BJ (cell line): ENCODE results near the gene OR13A1. TPM values are rescaled to one million over a fixed set of nuclear protein-coding genes. Genes with fewer than 3 reads are reported as not detected.

Experiments
- CTCF ChIA-PET: fragments of 350-600 bp; formaldehyde crosslinking; extraction: SDS; loops from one replicate; lab custom pipeline; 2021; ENCODE audit warnings: antibody characterized with exemption, inconsistent platforms; lab: Yijun Ruan, JAX
- POLR2A ChIA-PET: fragments of 300-600 bp; sonication (Branson Sonifier 250); formaldehyde crosslinking; extraction: SDS; loops from one replicate; lab custom pipeline; 2021; ENCODE audit warnings: antibody characterized with exemption; lab: Charles Lee
- DNase-seq: peaks from one replicate; pipeline ENCODE4 v3.0.0-alpha.2; 2011; ENCODE audit warnings: low read depth
- H3K27me3 ChIP-seq: 2 replicates; pipeline ENCODE4 v1.6.0; 2011; ENCODE audit warnings: low read length; ENCODE audit not compliant: control insufficient read depth, insufficient read depth
- H3K36me3 ChIP-seq: 2 replicates; pipeline ENCODE4 v1.5.1; 2011; ENCODE audit warnings: low read length; ENCODE audit not compliant: control insufficient read depth, insufficient read depth
- H3K4me3 ChIP-seq: 2 replicates; pipeline ENCODE4 v1.5.1; 2011; ENCODE audit warnings: low read depth, mild to moderate bottlenecking, control low read depth, low read length
- polyA plus RNA-seq: library from polyadenylated mRNA; depleted of rRNA; stranded (reverse); fragments of >200 nt; gene quantifications from 2 replicates; pipeline ENCODE4 v1.2.3, GENCODE V29; 2011; rRNA removed
- TF ChIP-seq, protein P1 (sequence below): IDR thresholded peaks from 2 replicates; pipeline ENCODE4 v1.5.1; 2011; ENCODE audit warnings: low read depth, mild to moderate bottlenecking, control low read depth, inconsistent platforms, low read length, moderate library complexity; ENCODE audit not compliant: insufficient read depth

The OR13A1 gene
- polyA plus RNA-seq, 1 experiment: not detected

DNA sequence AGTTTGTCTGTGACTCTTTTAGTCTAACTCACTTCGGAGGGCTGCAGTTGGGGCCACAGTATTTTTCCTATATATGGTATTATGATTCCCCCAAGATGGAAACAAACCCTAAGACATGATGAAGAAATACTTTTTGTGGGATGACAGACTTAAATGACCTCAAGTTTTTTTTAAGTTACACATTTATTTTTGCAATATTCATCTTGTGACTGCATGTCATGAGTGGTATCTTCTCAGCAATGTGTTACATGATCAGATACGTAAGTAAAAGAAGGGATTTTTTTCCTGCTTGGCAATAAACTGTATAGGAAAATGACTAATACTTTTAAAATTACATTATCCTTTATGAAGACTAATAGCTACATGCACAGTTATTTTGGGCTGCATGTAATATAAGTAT is 57.8 kb downstream of the OR13A1 start:
- POLR2A ChIA-PET: no interaction called here
- TF ChIP-seq, protein P1, sequence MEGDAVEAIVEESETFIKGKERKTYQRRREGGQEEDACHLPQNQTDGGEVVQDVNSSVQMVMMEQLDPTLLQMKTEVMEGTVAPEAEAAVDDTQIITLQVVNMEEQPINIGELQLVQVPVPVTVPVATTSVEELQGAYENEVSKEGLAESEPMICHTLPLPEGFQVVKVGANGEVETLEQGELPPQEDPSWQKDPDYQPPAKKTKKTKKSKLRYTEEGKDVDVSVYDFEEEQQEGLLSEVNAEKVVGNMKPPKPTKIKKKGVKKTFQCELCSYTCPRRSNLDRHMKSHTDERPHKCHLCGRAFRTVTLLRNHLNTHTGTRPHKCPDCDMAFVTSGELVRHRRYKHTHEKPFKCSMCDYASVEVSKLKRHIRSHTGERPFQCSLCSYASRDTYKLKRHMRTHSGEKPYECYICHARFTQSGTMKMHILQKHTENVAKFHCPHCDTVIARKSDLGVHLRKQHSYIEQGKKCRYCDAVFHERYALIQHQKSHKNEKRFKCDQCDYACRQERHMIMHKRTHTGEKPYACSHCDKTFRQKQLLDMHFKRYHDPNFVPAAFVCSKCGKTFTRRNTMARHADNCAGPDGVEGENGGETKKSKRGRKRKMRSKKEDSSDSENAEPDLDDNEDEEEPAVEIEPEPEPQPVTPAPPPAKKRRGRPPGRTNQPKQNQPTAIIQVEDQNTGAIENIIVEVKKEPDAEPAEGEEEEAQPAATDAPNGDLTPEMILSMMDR: no peak
- no peak for DNase-seq
- H3K4me3 ChIP-seq: no peak overlapping the region
- CTCF ChIA-PET: interaction anchor here (1.0 kb wide), 1 partner anchor 22 kb away, joined by 3 read pairs; no protein-coding TSS in a partner anchor
- H3K36me3 ChIP-seq: no peaks in the 10 kb centered on the region
- H3K27me3 ChIP-seq: no peaks in the 10 kb centered on the region

GRCh38 chr10:45256246-45256645 is 59.2 kb downstream of the OR13A1 start:
- H3K27me3 ChIP-seq: no peaks in the 10 kb centered on the region
- H3K4me3 ChIP-seq: no peak overlapping the region
- CTCF ChIA-PET: interaction anchor here (1.0 kb wide), 1 partner anchor 21 kb away, joined by 3 read pairs; no protein-coding TSS in a partner anchor
- no peaks in the 10 kb centered on the region for H3K36me3 ChIP-seq
- DNase-seq: no peak
- TF ChIP-seq, protein P1: no peak
- POLR2A ChIA-PET: no interaction called here

- ChIA-PET POLR2A (no interaction called here), CTCF (interaction anchor here (1.0 kb wide), 1 partner anchor 20 kb away, joined by 3 read pairs; no protein-coding TSS in a partner anchor)
- no peaks in the 10 kb centered on the region for H3K27me3 ChIP-seq
- no peak overlapping the region for H3K4me3 ChIP-seq
- DNase-seq: no peak
- TF ChIP-seq, protein P1: no peak
- no peaks in the 10 kb centered on the region for H3K36me3 ChIP-seq
These were observed 59.7 kb downstream of the OR13A1 start for GRCh38 chr10:45255706-45256105.

GRCh38 chr10:45254892-45255291 is 60.5 kb downstream of the OR13A1 start:
- POLR2A ChIA-PET: no interaction called here
- Histone ChIP-seq H3K4me3 (no peak overlapping the region), H3K36me3 (no peaks in the 10 kb centered on the region), H3K27me3 (no peaks in the 10 kb centered on the region)
- DNase-seq: no peak
- CTCF ChIA-PET: no interaction called here
- TF ChIP-seq, protein P1: no peak

GRCh38 chr10:45253183-45253914 is 62.1 kb downstream of the OR13A1 start:
- POLR2A ChIA-PET: no interaction called here
- TF ChIP-seq, protein P1: no peak
- CTCF ChIA-PET: interaction anchor here (1.3 to 1.4 kb wide), 2 partner anchors 18 to 32 kb away, joined by 3 to 4 read pairs; no protein-coding TSS in a partner anchor

More at GRCh38 chr10:45253183-45253914, 62.1 kb downstream of the OR13A1 start:
- H3K36me3 ChIP-seq: no peaks in the 10 kb centered on the region
- no peak for DNase-seq
- H3K27me3 ChIP-seq: no peaks in the 10 kb centered on the region
- no peak overlapping the region for H3K4me3 ChIP-seq

Other genes starting within 250 kb of the OR13A1 start
- gene ALOX5, start 58.6 kb upstream of the OR13A1 start, polyA plus RNA-seq: not detected in 2 replicates